Skeletal muscle satellite cell (primary cell): ENCODE measurements around the gene PAFAH1B2.

Experiments used
- H3K27me3 ChIP-seq: 2 replicates; pipeline ENCODE4 v1.7.0; 2013; ENCODE audit warnings: low read length; ENCODE audit not compliant: control insufficient read depth, insufficient read depth
- H3K36me3 ChIP-seq: 2 replicates; pipeline ENCODE4 v1.7.0; 2013; ENCODE audit warnings: mild to moderate bottlenecking, control low read depth, low read length; ENCODE audit not compliant: insufficient read depth
- H3K4me1 ChIP-seq: 2 replicates; pipeline ENCODE4 v1.7.0; 2013; ENCODE audit warnings: low read length; ENCODE audit not compliant: control insufficient read depth, insufficient read depth
- H3K4me2 ChIP-seq: 2 replicates; pipeline ENCODE4 v1.7.0; 2013; ENCODE audit warnings: mild to moderate bottlenecking, low read length
- H3K4me3 ChIP-seq: 2 replicates; pipeline ENCODE4 v1.7.0; 2013; ENCODE audit warnings: low read length
- H3K9ac ChIP-seq: 2 replicates; pipeline ENCODE4 v1.7.0; 2013; ENCODE audit warnings: mild to moderate bottlenecking, low read depth, low read length, moderate library complexity
- H3K9me3 ChIP-seq: replicated peaks from 2 replicates; pipeline ENCODE4 v1.7.0; 2013; ENCODE audit warnings: mild to moderate bottlenecking, control low read depth, low read length

The PAFAH1B2 gene

DNA sequence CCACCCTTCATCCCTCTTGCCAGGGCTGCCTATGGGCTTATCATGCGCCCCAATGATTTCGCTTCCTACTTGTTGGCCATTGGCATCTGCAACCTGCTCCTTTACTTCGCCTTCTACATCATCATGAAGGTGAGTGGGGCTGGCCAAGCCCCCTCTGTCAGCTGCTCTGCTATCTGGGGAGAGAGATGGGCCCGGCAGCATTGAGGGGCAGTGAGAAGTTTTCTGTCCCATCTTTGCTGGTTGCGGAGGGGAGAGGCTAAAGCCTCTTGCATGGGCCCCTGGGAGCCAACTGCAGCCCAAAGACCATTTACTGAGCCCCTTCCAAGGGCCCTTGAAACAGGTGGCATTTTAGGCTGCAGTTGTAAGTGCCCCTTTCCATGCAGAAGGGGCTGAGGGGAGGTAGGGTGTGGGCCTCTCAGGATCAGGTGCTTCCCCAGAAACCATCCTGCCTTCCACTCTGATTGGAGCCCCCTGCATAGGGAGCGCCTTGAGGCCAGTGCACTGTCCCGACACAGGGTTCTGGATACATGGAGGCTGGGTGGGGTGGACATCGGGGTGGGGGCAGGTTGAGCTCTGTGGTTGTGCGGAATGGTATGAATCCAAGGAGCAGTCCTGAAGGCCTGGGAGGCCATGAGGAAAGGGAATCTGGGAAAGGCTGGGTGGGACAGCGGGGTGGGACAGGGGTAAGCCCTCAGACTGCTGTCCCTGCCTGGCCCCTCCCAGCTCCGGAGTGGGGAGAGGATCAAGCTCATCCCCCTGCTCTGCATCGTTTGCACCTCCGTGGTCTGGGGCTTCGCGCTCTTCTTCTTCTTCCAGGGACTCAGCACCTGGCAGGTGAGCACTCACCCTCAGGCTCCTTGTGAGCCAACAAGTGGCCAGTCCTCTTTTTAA lies 49.3 kb downstream of the PAFAH1B2 start:
- H3K4me1 ChIP-seq: peaks cover 9% of the 10 kb centered on the region
- no peaks in the 10 kb centered on the region for H3K9me3 ChIP-seq
- no peaks in the 10 kb centered on the region for H3K27me3 ChIP-seq
- no peak overlapping the region for H3K4me3 ChIP-seq
- H3K36me3 ChIP-seq: peaks cover 57% of the 10 kb centered on the region
- no peak overlapping the region for H3K4me2 ChIP-seq
- no peak overlapping the region for H3K9ac ChIP-seq

DNA sequence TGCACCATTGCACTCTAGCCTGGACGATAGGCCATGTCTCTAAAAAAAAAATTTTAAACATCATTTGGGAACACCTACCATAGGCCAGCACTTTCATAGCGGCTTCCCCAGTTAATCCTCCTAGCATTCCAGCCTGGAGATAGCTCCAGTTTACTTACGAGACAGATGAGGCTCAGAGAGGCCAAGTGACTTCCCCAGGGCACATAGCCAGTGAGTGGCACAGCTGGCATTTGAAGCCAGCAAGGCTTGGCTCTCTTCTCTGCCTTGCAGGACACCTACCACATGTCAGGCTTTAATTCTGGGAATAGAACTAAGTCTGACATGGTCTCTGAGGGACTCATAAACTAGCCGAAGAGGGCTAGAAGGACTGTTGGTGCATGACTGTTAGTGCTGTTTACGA lies 50.2 kb downstream of the PAFAH1B2 start:
- Histone ChIP-seq H3K4me1 (peaks cover 15% of the 10 kb centered on the region), H3K4me3 (no peak overlapping the region), H3K4me2 (no peak overlapping the region), H3K36me3 (peaks cover 48% of the 10 kb centered on the region), H3K9ac (no peak overlapping the region), H3K27me3 (no peaks in the 10 kb centered on the region), H3K9me3 (no peaks in the 10 kb centered on the region)

DNA sequence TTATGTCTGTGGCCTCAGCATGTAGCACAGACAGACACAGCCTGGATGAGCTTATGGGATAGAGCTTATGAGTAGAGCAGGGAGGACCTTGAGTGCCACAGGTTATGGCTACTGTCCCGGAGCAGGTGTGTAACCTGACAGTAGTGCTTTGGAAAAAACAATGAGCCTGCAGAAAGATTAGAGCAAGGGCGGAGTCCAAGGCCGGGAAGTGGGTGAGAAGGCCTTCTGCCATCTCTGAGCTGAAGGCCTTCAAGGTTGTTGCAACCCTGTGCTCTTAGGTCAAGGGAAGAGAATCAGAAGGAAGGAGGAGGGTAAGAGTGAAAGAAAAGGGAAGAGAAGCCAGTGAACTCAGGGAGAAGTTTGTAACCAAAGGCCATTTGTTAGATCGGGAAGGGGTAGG lies 51.2 kb downstream of the PAFAH1B2 start:
- no peak overlapping the region for H3K4me2 ChIP-seq
- no peak overlapping the region for H3K4me3 ChIP-seq
- H3K4me1 ChIP-seq: peaks cover 25% of the 10 kb centered on the region
- H3K9ac ChIP-seq: no peak overlapping the region
- H3K27me3 ChIP-seq: no peaks in the 10 kb centered on the region
- H3K36me3 ChIP-seq: peaks cover 44% of the 10 kb centered on the region
- no peaks in the 10 kb centered on the region for H3K9me3 ChIP-seq

DNA sequence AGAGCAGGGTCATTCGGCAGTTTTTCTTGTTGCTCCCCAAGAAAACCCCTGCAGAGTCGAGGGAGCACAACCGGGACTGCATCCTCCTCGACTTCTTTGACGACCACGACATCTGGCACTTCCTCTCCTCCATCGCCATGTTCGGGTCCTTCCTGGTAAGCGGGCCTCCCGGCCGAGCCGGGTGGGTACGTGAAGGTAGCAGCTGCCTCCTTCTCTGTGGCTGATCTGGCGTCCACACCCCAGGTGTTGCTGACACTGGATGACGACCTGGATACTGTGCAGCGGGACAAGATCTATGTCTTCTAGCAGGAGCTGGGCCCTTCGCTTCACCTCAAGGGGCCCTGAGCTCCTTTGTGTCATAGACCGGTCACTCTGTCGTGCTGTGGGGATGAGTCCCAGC lies 51.7 kb downstream of the PAFAH1B2 start:
- H3K4me1 ChIP-seq: peaks cover 25% of the 10 kb centered on the region
- H3K9ac ChIP-seq: no peak overlapping the region
- no peaks in the 10 kb centered on the region for H3K9me3 ChIP-seq
- no peak overlapping the region for H3K4me3 ChIP-seq
- H3K27me3 ChIP-seq: no peaks in the 10 kb centered on the region
- H3K36me3 ChIP-seq: peaks cover 40% of the 10 kb centered on the region
- no peak overlapping the region for H3K4me2 ChIP-seq

DNA sequence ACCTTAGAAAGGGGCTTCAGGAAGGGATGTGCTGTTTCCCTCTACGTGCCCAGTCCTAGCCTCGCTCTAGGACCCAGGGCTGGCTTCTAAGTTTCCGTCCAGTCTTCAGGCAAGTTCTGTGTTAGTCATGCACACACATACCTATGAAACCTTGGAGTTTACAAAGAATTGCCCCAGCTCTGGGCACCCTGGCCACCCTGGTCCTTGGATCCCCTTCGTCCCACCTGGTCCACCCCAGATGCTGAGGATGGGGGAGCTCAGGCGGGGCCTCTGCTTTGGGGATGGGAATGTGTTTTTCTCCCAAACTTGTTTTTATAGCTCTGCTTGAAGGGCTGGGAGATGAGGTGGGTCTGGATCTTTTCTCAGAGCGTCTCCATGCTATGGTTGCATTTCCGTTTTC lies 52.9 kb downstream of the PAFAH1B2 start:
- Histone ChIP-seq H3K4me1 (peaks cover 36% of the 10 kb centered on the region), H3K27me3 (no peaks in the 10 kb centered on the region), H3K4me3 (no peak overlapping the region), H3K4me2 (no peak overlapping the region), H3K9ac (no peak overlapping the region), H3K9me3 (no peaks in the 10 kb centered on the region), H3K36me3 (peaks cover 37% of the 10 kb centered on the region)

DNA sequence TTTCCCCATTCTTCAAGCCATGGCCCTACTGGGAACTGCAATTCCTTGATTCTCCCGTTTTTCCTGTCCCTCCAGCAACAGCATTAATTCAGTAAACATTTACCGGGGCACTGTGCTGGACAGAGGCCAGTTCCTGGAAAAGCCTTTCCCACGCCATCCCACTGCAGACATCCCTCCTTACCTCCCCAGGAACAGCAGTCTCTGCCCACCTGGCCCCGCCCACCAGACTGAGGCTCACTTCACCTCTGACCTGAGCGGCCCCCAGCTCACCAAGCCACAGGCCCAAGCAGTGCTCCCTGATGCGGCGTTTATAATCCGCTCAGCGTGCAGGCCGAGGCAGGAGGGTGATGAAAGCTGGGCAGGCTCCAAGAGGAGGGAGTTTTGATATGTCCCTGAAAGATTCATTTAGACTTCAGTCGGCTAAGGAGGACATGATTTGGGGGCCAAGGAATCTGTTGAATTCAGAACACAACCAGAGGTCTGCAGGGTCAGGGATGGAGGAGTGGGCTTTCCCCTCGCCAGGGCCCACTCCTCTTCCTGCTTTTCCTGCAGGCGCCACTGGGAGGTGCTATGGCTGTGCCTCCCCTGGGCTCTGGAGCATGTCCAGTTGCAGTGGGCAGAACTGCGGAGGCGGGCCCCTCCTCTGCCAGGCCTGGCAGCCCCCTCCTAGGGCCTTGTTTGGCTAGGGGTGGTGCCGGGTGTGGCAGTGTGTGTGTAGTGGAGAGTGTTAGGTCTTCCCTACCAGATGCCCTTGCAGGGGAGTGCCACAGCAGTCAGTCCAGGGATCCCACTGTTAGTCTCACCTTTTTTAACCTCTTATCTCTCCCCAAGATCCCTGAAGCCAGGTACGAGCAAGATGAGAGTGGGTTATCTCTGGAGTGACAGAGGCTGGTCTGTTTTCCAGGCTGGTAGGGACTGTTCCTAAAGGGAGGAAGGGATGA lies 53.7 kb downstream of the PAFAH1B2 start:
- Histone ChIP-seq H3K27me3 (no peaks in the 10 kb centered on the region), H3K36me3 (peaks cover 38% of the 10 kb centered on the region), H3K4me1 (peaks cover 44% of the 10 kb centered on the region), H3K4me3 (peak overlapping the region; percentile 97), H3K9ac (peak overlapping the region; percentile 99), H3K9me3 (no peaks in the 10 kb centered on the region), H3K4me2 (peak overlapping the region; percentile 99)

- no peaks in the 10 kb centered on the region for H3K27me3 ChIP-seq
- peaks cover 52% of the 10 kb centered on the region for H3K4me1 ChIP-seq
- H3K4me3 ChIP-seq: peak overlapping the region; percentile 97
- H3K36me3 ChIP-seq: peaks cover 38% of the 10 kb centered on the region
- peak overlapping the region; percentile 99 for H3K9ac ChIP-seq
- H3K4me2 ChIP-seq: peak overlapping the region; percentile 99
- H3K9me3 ChIP-seq: no peaks in the 10 kb centered on the region
These were observed 54.5 kb downstream of the PAFAH1B2 start for GRCh38 chr11:117198613-117199012.

DNA sequence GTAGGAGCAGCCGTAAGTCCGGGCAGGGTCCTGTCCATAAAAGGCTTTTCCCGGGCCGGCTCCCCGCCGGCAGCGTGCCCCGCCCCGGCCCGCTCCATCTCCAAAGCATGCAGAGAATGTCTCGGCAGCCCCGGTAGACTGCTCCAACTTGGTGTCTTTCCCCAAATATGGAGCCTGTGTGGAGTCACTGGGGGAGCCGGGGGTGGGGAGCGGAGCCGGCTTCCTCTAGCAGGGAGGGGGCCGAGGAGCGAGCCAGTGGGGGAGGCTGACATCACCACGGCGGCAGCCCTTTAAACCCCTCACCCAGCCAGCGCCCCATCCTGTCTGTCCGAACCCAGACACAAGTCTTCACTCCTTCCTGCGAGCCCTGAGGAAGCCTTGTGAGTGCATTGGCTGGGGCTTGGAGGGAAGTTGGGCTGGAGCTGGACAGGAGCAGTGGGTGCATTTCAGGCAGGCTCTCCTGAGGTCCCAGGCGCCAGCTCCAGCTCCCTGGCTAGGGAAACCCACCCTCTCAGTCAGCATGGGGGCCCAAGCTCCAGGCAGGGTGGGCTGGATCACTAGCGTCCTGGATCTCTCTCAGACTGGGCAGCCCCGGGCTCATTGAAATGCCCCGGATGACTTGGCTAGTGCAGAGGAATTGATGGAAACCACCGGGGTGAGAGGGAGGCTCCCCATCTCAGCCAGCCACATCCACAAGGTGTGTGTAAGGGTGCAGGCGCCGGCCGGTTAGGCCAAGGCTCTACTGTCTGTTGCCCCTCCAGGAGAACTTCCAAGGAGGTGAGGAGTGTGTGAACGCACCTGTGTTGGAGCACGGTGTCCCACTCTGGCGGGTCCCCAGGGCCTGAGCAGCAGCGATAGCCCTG lies 55.2 kb downstream of the PAFAH1B2 start, which contains the start of gene TAGLN:
Gene TAGLN, plus strand, starts transcription at position 318 of the 863 bp plus-strand sequence. CDS start 3,644 bp downstream, outside the sequence.
- Histone ChIP-seq H3K4me2 (peak within 1 kb of the TSS; percentile 99), H3K4me1 (peaks cover 59% of the 10 kb centered on the region), H3K9ac (peak within 1 kb of the TSS; percentile 99), H3K4me3 (peak within 1 kb of the TSS; percentile 97), H3K27me3 (no peaks in the 10 kb centered on the region), H3K36me3 (peaks cover 41% of the 10 kb centered on the region), H3K9me3 (no peaks in the 10 kb centered on the region)

DNA sequence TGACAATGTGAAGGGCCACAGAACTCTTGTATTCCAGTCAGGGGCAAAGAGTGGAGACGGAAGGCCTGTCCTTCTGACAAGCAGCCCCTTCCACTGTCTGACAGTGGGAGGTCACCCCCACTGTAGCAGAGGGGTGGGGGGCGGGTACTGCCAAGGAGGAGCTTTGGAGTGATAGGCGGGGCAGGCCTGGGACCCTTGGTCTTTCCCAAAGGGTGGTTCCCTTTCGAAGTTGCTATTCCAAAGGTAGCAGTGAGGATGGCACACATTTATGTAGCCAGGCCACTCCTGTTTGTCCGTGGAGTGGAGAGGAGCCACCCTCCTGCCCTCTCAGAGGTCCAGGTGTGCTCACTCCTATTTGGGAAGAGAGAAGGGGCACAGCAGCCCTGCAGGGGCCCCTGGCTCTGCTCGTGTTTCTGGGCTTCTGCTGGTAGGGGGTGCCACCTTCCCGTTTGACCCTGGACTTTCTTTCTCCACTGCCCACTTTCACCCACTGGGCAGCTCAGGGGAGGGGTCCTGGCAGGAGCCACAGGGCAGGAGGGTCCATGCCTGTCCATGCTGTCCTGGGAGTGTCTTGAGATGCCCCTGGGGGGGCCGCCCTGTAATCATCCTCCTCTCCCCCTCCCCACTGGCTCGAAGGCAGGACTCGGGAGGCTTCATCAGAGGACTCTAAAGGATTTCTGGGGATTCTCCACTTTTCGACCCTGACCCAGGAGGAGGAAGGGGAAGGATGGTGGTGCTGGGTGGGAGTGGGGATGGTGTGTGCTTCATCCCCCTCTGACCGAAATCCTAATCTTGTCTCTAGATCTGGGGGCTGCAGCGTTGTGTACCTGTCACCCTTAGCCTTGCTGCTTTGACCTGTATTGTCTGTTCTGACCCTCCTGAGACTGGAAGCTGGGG lies 56.1 kb downstream of the PAFAH1B2 start:
- H3K9ac ChIP-seq: peak overlapping the region; percentile 99

More for the DNA sequence above, 56.1 kb downstream of the PAFAH1B2 start:
- peaks cover 48% of the 10 kb centered on the region for H3K36me3 ChIP-seq
- H3K4me1 ChIP-seq: peaks cover 67% of the 10 kb centered on the region
- H3K4me3 ChIP-seq: peak overlapping the region; percentile 97
- no peaks in the 10 kb centered on the region for H3K9me3 ChIP-seq
- peak overlapping the region; percentile 99 for H3K4me2 ChIP-seq
- no peaks in the 10 kb centered on the region for H3K27me3 ChIP-seq
